ENCODE results near the gene ZNF335. TPM values are rescaled to one million over a fixed set of nuclear protein-coding genes. Genes with fewer than 3 reads are reported as not detected.

ZNF335 gene
- total and polyA plus RNA-seq, 2 of the 13 experiments (the other 11 are each of a cell fraction or from before 2014, with no cell fraction given): 9.7 to 13.7 TPM

DNA sequence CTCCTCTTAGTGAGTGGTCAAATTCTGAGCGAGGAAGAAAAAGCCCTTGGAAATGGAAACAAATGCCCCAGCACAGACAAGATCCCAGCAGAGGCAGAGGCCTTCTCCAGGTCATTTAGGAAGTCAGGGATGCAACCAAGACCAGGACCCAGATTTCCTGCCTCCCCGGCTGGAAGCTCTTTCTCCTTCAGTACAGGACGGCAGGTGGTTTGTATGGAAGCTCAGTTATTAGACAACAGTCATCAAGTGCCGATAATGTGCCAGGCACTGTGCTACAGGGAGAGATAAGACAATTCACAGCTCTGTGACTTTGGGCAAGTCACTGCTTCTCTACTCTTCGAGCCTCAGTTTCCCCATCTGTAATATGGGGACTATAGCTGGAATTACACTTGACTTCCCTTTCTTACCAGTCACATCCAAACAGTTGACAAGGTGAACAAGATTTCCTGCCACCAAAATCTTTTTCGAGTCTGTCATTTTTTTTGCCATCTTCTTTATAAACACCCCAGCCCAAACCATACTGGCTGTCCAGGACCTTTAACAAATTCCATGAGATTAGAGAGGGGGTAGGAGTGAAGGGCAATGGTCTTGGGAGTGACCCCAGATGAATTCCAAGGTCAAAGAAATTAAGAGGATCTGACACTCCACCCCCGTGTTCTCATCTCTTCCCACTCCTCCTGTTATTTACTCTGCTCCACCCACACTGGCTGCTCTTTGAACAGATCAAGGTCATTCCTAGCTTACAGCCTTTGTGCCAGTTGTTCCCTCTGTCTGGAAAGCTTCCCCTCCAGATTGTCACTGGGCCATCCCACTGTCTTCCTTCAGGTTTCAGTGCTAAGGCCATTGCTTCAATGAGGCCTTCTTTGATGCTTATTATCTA, 42.8 kb upstream of the ZNF335 start (continued):
- TF ChIP-seq, protein P1, sequence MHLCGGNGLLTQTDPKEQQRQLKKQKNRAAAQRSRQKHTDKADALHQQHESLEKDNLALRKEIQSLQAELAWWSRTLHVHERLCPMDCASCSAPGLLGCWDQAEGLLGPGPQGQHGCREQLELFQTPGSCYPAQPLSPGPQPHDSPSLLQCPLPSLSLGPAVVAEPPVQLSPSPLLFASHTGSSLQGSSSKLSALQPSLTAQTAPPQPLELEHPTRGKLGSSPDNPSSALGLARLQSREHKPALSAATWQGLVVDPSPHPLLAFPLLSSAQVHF (CRISPR knock-in tag; IDR thresholded peaks at IDR 0.05): no peak
- TF ChIP-seq ZNF773 (CRISPR knock-in tag; IDR thresholded peaks at IDR 0.05; ENCODE audit: borderline replicate concordance) (no peak), ZNF329 (CRISPR knock-in tag; IDR thresholded peaks at IDR 0.05; ENCODE audit: low read depth) (no peak), GLI4 (CRISPR knock-in tag; IDR thresholded peaks at IDR 0.05; ENCODE audit: borderline replicate concordance) (no peak), FOXA3 (CRISPR knock-in tag; IDR thresholded peaks at IDR 0.05) (peak; percentile 96), ZC3H4 (CRISPR knock-in tag; IDR thresholded peaks at IDR 0.05; ENCODE audit: borderline replicate concordance) (no peak), KDM1A (CRISPR knock-in tag; IDR thresholded peaks at IDR 0.05) (peak; percentile 51; the same call in 1 of the 2 replicates), ZNF510 (CRISPR knock-in tag; IDR thresholded peaks at IDR 0.05; ENCODE audit: low read depth) (no peak), RORA (CRISPR knock-in tag; IDR thresholded peaks at IDR 0.05) (no peak), ZNF296 (CRISPR knock-in tag; conservative IDR thresholded peaks at IDR 0.05) (no peak), MTA3 (CRISPR knock-in tag; IDR thresholded peaks at IDR 0.05) (no peak), ZFAT (CRISPR knock-in tag; conservative IDR thresholded peaks at IDR 0.05) (no peak)
- TF ChIP-seq, protein P2, sequence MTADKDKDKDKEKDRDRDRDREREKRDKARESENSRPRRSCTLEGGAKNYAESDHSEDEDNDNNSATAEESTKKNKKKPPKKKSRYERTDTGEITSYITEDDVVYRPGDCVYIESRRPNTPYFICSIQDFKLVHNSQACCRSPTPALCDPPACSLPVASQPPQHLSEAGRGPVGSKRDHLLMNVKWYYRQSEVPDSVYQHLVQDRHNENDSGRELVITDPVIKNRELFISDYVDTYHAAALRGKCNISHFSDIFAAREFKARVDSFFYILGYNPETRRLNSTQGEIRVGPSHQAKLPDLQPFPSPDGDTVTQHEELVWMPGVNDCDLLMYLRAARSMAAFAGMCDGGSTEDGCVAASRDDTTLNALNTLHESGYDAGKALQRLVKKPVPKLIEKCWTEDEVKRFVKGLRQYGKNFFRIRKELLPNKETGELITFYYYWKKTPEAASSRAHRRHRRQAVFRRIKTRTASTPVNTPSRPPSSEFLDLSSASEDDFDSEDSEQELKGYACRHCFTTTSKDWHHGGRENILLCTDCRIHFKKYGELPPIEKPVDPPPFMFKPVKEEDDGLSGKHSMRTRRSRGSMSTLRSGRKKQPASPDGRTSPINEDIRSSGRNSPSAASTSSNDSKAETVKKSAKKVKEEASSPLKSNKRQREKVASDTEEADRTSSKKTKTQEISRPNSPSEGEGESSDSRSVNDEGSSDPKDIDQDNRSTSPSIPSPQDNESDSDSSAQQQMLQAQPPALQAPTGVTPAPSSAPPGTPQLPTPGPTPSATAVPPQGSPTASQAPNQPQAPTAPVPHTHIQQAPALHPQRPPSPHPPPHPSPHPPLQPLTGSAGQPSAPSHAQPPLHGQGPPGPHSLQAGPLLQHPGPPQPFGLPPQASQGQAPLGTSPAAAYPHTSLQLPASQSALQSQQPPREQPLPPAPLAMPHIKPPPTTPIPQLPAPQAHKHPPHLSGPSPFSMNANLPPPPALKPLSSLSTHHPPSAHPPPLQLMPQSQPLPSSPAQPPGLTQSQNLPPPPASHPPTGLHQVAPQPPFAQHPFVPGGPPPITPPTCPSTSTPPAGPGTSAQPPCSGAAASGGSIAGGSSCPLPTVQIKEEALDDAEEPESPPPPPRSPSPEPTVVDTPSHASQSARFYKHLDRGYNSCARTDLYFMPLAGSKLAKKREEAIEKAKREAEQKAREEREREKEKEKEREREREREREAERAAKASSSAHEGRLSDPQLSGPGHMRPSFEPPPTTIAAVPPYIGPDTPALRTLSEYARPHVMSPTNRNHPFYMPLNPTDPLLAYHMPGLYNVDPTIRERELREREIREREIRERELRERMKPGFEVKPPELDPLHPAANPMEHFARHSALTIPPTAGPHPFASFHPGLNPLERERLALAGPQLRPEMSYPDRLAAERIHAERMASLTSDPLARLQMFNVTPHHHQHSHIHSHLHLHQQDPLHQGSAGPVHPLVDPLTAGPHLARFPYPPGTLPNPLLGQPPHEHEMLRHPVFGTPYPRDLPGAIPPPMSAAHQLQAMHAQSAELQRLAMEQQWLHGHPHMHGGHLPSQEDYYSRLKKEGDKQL (CRISPR knock-in tag; IDR thresholded peaks at IDR 0.05; ENCODE audit: low read depth): peak; percentile 64
- TF ChIP-seq, protein P3, sequence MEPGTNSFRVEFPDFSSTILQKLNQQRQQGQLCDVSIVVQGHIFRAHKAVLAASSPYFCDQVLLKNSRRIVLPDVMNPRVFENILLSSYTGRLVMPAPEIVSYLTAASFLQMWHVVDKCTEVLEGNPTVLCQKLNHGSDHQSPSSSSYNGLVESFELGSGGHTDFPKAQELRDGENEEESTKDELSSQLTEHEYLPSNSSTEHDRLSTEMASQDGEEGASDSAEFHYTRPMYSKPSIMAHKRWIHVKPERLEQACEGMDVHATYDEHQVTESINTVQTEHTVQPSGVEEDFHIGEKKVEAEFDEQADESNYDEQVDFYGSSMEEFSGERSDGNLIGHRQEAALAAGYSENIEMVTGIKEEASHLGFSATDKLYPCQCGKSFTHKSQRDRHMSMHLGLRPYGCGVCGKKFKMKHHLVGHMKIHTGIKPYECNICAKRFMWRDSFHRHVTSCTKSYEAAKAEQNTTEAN (CRISPR knock-in tag; conservative IDR thresholded peaks at IDR 0.05): no peak
- TF ChIP-seq, protein P4, sequence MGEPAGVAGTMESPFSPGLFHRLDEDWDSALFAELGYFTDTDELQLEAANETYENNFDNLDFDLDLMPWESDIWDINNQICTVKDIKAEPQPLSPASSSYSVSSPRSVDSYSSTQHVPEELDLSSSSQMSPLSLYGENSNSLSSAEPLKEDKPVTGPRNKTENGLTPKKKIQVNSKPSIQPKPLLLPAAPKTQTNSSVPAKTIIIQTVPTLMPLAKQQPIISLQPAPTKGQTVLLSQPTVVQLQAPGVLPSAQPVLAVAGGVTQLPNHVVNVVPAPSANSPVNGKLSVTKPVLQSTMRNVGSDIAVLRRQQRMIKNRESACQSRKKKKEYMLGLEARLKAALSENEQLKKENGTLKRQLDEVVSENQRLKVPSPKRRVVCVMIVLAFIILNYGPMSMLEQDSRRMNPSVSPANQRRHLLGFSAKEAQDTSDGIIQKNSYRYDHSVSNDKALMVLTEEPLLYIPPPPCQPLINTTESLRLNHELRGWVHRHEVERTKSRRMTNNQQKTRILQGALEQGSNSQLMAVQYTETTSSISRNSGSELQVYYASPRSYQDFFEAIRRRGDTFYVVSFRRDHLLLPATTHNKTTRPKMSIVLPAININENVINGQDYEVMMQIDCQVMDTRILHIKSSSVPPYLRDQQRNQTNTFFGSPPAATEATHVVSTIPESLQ (CRISPR knock-in tag; conservative IDR thresholded peaks at IDR 0.05): no peak
- TF ChIP-seq, protein P5, sequence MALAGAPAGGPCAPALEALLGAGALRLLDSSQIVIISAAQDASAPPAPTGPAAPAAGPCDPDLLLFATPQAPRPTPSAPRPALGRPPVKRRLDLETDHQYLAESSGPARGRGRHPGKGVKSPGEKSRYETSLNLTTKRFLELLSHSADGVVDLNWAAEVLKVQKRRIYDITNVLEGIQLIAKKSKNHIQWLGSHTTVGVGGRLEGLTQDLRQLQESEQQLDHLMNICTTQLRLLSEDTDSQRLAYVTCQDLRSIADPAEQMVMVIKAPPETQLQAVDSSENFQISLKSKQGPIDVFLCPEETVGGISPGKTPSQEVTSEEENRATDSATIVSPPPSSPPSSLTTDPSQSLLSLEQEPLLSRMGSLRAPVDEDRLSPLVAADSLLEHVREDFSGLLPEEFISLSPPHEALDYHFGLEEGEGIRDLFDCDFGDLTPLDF (CRISPR knock-in tag; IDR thresholded peaks at IDR 0.05): no peak
- TF ChIP-seq, protein P6, sequence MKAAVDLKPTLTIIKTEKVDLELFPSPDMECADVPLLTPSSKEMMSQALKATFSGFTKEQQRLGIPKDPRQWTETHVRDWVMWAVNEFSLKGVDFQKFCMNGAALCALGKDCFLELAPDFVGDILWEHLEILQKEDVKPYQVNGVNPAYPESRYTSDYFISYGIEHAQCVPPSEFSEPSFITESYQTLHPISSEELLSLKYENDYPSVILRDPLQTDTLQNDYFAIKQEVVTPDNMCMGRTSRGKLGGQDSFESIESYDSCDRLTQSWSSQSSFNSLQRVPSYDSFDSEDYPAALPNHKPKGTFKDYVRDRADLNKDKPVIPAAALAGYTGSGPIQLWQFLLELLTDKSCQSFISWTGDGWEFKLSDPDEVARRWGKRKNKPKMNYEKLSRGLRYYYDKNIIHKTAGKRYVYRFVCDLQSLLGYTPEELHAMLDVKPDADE (CRISPR knock-in tag; IDR thresholded peaks at IDR 0.05): 0 out of 2 replicates have a peak, but pooled peaks have one; percentile 5

Data from HepG2 (cell line).